ENCODE results near the gene OST4.

GRCh38 chr2:27029051-27029450 is 42.4 kb downstream of the OST4 start:
- TF ChIP-seq CTCF (IDR thresholded peaks at IDR 0.05), result no peak
- no peak for TF ChIP-seq POLR2A (IDR thresholded peaks at IDR 0.05)
